Activated T-cell treated with anti-CD3 and anti-CD28 coated beads, Interleukin-2, amount 50 U/mL, for 72 hours (primary cell): ENCODE data around the gene FBXO27. TPM values are rescaled to one million over a fixed set of nuclear protein-coding genes. Genes with fewer than 3 reads are reported as not detected.
"Not testable (repeated sequence)": the region's sequence is repeated elsewhere in the genome, so short reads cannot be mapped to it uniquely, and the experiment has no call there.

Experiments
- ATAC-seq, 2 donors: fragments of 150-1000 bp; cut with Tn5 transposase; replicated peaks in 1 of 2; 2 replicates each; pipeline ENCODE4 v1.10.0; 2021; ENCODE audit warnings: moderate library complexity in 2 of 2, mild to moderate bottlenecking in 1 of 2
- DNase-seq, 2 donors: peaks; one replicate each; pipeline ENCODE4 v3.0.0; 2021 to 2022; ENCODE audit warnings: mixed read lengths in 1 of 2
- H3K27ac Mint-ChIP-seq: one replicate; pipeline ENCODE4 v1.8.0; 2022; ENCODE audit warnings: mild to moderate bottlenecking, moderate library complexity, mixed read lengths
- H3K27me3 Mint-ChIP-seq: one replicate; pipeline ENCODE4 v1.8.0; 2022; ENCODE audit warnings: low read depth, mixed read lengths
- H3K36me3 Mint-ChIP-seq, 2 donors: one replicate each; pipeline ENCODE4 v1.8.0; 2022; ENCODE audit warnings: mixed read lengths in 2 of 2, mild to moderate bottlenecking in 1 of 2; ENCODE audit not compliant: insufficient read depth in 2 of 2
- H3K4me1 Mint-ChIP-seq: one replicate; pipeline ENCODE4 v1.8.0; 2022; ENCODE audit warnings: low read depth, mixed read lengths
- H3K4me3 Mint-ChIP-seq, 2 donors: one replicate each; pipeline ENCODE4 v1.8.0; 2022; ENCODE audit warnings: mild to moderate bottlenecking in 2 of 2, mixed read lengths in 2 of 2, moderate library complexity in 2 of 2
- H3K9me3 Mint-ChIP-seq, 2 donors: one replicate each; pipeline ENCODE4 v1.8.0; 2022; ENCODE audit warnings: mixed read lengths in 2 of 2
- total RNA-seq, 2 donors: library from RNA; stranded (reverse); gene quantifications; one replicate each; pipeline ENCODE4 v1.2.3, GENCODE V29; 2022

Gene FBXO27, protein sequence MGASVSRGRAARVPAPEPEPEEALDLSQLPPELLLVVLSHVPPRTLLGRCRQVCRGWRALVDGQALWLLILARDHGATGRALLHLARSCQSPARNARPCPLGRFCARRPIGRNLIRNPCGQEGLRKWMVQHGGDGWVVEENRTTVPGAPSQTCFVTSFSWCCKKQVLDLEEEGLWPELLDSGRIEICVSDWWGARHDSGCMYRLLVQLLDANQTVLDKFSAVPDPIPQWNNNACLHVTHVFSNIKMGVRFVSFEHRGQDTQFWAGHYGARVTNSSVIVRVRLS
- total RNA-seq, result 1 to 10 TPM in 1 of 2 donors, under 1 TPM in 1; 0.86 to 3.7 TPM

GRCh38 chr19:39032063-39032918 is at the start of gene FBXO27:
Gene FBXO27, minus strand, starts transcription at chr19:39032549. Its CDS starts 322 bp downstream, at chr19:39032227.
- Mint-ChIP-seq H3K27ac (no peak within 1 kb of the TSS), H3K4me3 (peak within 1 kb of the TSS; percentile 77 to 78), H3K9me3 (peaks cover 0 to 3% of the 10 kb centered on the region in 2 donors), H3K4me1 (peaks cover 10% of the 10 kb centered on the region), H3K36me3 (peaks cover 0 to 1% of the 10 kb centered on the region in 2 donors), H3K27me3 (peaks cover 27% of the 10 kb centered on the region)
- DNase-seq, result peak; percentile 1 to 8
- no peak for ATAC-seq

- no peak for ATAC-seq
- no peaks in the 10 kb centered on the region for H3K36me3 Mint-ChIP-seq
- H3K9me3 Mint-ChIP-seq, result no peaks in the 10 kb centered on the region
- H3K27ac Mint-ChIP-seq, result no peak overlapping the region
- peaks cover 18% of the 10 kb centered on the region for H3K4me1 Mint-ChIP-seq
- H3K27me3 Mint-ChIP-seq, result peaks cover 36% of the 10 kb centered on the region
- H3K4me3 Mint-ChIP-seq, result no peak overlapping the region
- no peak for DNase-seq
These were observed 48.1 kb upstream of the FBXO27 start for GRCh38 chr19:39080431-39080830.

DNA sequence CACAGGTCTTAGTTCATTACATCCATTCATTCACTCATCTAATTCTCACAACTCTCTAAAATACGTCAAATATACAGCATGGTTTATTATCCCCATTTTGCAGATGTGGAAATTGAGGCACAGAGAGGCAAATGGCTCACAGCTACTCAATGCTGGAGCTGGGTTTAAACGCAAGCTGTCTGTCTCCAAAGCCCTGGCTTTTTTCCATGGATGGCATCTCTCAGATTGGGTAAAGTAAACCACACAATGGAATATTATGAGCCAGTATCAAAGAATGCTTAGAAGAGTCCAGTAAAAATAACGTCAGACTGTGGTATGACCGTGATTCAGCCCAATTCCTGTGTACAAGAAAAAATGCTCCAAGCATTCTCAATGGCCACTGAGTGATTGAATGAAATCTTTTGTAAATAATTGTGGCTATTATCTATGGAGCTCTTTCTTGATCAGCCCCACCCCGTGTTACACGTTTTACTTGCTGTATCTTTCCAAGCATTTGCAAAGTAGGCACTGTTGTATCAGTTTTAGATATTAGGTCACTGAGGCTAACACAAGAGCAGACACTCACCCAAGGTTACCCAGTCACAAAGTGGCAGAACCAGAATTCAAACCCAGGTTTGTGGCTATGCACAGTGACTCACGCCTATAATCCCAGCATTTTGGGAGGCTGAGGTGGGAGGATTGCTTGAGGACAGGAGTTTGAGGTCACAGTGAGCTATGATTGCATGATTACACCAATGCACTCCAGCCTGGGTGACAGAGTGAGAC is 46.3 kb upstream of the FBXO27 start:
- no peak for DNase-seq
- Mint-ChIP-seq H3K4me1 (peaks cover 16% of the 10 kb centered on the region), H3K36me3 (no peaks in the 10 kb centered on the region), H3K27ac (no peak overlapping the region), H3K27me3 (peaks cover 21% of the 10 kb centered on the region), H3K4me3 (no peak overlapping the region), H3K9me3 (no peaks in the 10 kb centered on the region)
- no peak for ATAC-seq

GRCh38 chr19:39077323-39077722 is 45.0 kb upstream of the FBXO27 start:
- peaks cover 8% of the 10 kb centered on the region for H3K27me3 Mint-ChIP-seq
- no peak for DNase-seq
- peaks cover 12% of the 10 kb centered on the region for H3K4me1 Mint-ChIP-seq
- ATAC-seq, result no peak
- H3K4me3 Mint-ChIP-seq, result no peak overlapping the region
- no peak overlapping the region for H3K27ac Mint-ChIP-seq
- H3K36me3 Mint-ChIP-seq, result no peaks in the 10 kb centered on the region
- no peaks in the 10 kb centered on the region for H3K9me3 Mint-ChIP-seq

DNA sequence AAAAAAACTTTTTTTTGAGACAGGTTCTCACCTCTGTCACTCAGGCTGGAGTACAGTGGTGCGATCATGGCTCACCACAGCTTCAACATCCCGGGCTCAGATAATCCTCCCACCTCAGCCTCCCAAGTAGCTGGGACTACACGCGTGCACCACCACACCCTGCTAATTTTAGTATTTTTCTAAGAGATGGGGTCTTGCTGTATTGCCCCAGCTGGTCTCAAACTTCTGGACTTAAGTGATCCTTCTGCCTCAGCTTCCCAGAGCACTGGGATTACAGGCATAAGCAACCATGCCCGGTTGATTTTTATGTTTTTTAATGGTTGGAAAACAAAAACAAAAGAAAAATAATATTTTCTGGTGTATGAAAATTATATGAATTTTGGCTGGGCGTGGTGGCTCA is 42.6 kb upstream of the FBXO27 start:
- H3K27me3 Mint-ChIP-seq, result no peaks in the 10 kb centered on the region
- H3K4me1 Mint-ChIP-seq, result peaks cover 14% of the 10 kb centered on the region
- H3K9me3 Mint-ChIP-seq, result no peaks in the 10 kb centered on the region
- H3K27ac Mint-ChIP-seq, result no peak overlapping the region
- no peak overlapping the region for H3K4me3 Mint-ChIP-seq
- H3K36me3 Mint-ChIP-seq, result no peaks in the 10 kb centered on the region
- DNase-seq (no peak), ATAC-seq (no peak)

DNA sequence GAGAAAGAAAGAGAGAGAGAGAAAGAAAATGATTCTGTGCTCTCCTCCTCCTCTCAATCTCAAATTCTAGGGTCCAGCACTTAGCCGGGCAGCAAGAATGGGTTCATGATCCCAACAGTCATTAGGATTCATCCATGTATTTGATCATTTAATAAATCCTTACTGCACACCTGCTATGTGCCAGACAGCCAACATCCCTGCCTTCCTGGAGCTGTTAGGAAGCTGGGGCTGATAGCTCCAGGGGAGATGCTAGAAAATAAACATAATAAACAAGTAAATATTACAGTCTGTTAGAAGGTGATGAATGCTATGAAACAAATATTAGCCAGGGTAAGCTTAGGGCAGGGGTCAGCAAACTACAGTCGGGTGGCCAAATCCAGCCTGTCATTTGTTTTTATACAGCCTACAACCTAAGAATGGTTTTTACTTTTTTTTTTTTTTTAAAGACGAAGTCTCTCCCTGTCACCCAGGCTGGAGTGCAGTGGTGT is 41.9 kb upstream of the FBXO27 start:
- no peak for DNase-seq
- Mint-ChIP-seq H3K4me3 (peak overlapping the region in 1 of 2 donors; percentile 79), H3K4me1 (peaks cover 14% of the 10 kb centered on the region), H3K36me3 (no peaks in the 10 kb centered on the region), H3K27ac (peak overlapping the region; percentile 97), H3K9me3 (no peaks in the 10 kb centered on the region), H3K27me3 (no peaks in the 10 kb centered on the region)
- no peak for ATAC-seq

- Mint-ChIP-seq H3K9me3 (no peaks in the 10 kb centered on the region), H3K4me3 (no peak overlapping the region), H3K36me3 (no peaks in the 10 kb centered on the region), H3K27me3 (no peaks in the 10 kb centered on the region), H3K4me1 (peaks cover 14% of the 10 kb centered on the region), H3K27ac (no peak overlapping the region)
- DNase-seq (no peak), ATAC-seq (no peak)
These were observed 38.5 kb upstream of the FBXO27 start for GRCh38 chr19:39070888-39071287.

DNA sequence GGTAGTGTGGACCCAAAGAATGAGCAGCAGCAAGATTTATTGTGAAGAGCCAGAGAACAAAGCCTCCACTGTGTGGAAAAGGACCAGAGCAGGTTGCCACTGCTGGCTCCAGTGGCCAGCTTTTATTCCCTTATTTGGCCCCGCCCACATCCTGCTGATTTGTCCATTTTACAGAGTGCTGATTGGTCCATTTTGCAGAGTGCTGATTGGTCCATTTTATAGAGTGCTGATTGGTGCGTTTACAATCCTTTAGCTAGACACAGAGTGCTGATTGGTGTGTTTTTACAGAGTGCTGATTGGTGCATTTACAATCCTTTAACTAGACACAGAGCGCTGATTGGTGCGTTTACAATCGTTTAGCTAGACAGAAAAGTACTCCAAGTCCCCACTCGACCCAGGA is 35.9 kb upstream of the FBXO27 start:
- not testable (repeated sequence) for DNase-seq, H3K36me3 Mint-ChIP-seq, ATAC-seq, H3K27ac Mint-ChIP-seq, H3K4me3 Mint-ChIP-seq, H3K9me3 Mint-ChIP-seq, H3K4me1 Mint-ChIP-seq, H3K27me3 Mint-ChIP-seq

DNA sequence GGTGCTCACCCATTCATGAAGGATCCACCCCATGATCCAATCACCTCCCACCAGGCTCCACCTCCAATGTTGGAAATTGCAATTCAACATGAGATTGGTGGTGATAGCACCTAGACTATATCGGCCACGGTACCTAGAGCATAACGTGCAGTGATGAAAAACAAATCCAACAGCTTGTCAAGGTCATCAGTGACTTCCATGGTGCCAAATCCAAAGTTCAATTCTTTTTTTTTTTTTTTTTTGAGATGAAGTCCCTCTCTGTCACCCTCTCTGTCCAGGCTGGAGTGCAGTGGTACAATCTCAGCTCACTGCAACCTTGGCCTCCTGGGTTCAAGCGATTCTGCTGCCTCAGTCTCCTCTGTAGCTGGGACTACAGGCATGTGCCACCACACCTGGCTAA is 34.8 kb upstream of the FBXO27 start:
- Mint-ChIP-seq H3K4me1 (no peaks in the 10 kb centered on the region), H3K27me3 (no peaks in the 10 kb centered on the region), H3K36me3 (no peaks in the 10 kb centered on the region), H3K27ac (no peak overlapping the region), H3K9me3 (no peaks in the 10 kb centered on the region), H3K4me3 (no peak overlapping the region)
- no peak for ATAC-seq
- no peak for DNase-seq

- DNase-seq (no peak), ATAC-seq (no peak)
- H3K4me3 Mint-ChIP-seq, result no peak overlapping the region
- no peaks in the 10 kb centered on the region for H3K36me3 Mint-ChIP-seq
- peaks cover 4% of the 10 kb centered on the region for H3K27me3 Mint-ChIP-seq
- no peaks in the 10 kb centered on the region for H3K9me3 Mint-ChIP-seq
- no peak overlapping the region for H3K27ac Mint-ChIP-seq
- peaks cover 8% of the 10 kb centered on the region for H3K4me1 Mint-ChIP-seq
These were observed 33.6 kb upstream of the FBXO27 start for GRCh38 chr19:39065928-39066327.

DNA sequence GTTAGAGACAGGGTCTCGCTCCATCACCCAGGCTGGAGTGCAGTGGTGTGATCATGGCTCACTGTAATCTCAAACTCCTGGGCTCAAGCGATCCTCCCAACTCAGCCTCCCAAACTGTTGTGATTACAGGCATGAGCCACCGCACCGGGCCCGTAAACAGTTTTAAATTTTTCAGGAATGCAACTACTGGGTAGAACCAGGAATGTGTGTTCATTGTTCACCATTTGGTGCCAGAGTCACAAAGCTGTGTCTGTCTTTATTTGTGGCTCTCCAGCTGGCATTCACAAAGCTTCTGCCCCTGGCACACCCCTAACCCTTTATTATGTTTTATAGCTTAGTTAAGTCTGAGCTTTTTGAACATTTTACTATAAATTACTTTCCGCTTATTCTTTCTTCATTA is 32.1 kb upstream of the FBXO27 start:
- Mint-ChIP-seq H3K27ac (no peak overlapping the region), H3K4me3 (no peak overlapping the region), H3K27me3 (peaks cover 15% of the 10 kb centered on the region), H3K4me1 (peaks cover 8% of the 10 kb centered on the region), H3K9me3 (no peaks in the 10 kb centered on the region), H3K36me3 (no peaks in the 10 kb centered on the region)
- ATAC-seq (no peak), DNase-seq (no peak)

DNA sequence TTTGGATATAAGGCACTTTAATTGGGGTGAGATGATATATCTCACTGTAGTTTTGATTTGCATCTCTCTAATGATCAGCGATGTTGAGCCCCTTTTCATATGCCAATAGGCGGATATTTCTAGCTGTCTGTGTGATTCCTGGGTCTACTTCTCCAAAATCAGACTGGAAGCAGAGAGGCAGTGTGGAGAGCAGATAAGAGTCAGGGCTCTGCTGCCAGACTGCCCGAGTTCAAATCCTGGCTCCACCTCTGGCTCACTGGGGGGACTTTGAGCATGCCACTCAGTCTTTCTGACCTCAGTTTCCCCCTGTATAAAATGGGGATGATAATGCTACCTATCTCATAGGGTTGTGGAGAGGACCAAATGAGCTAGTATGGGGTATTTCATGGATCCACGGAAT is 27.8 kb upstream of the FBXO27 start:
- H3K9me3 Mint-ChIP-seq, result peaks cover 1 to 2% of the 10 kb centered on the region in 2 donors
- peaks cover 16% of the 10 kb centered on the region for H3K27me3 Mint-ChIP-seq
- DNase-seq (no peak), ATAC-seq (no peak)
- H3K4me1 Mint-ChIP-seq, result peaks cover 8% of the 10 kb centered on the region
- H3K4me3 Mint-ChIP-seq, result no peak overlapping the region
- no peak overlapping the region for H3K27ac Mint-ChIP-seq
- no peaks in the 10 kb centered on the region for H3K36me3 Mint-ChIP-seq

- Mint-ChIP-seq H3K4me1 (peaks cover 8% of the 10 kb centered on the region), H3K9me3 (peaks cover 1 to 2% of the 10 kb centered on the region in 2 donors), H3K27me3 (peaks cover 16% of the 10 kb centered on the region), H3K36me3 (no peaks in the 10 kb centered on the region), H3K27ac (no peak overlapping the region), H3K4me3 (no peak overlapping the region)
- DNase-seq (no peak), ATAC-seq (no peak)
These were observed 27.0 kb upstream of the FBXO27 start for GRCh38 chr19:39059302-39059701.
